K562 (cell line): ENCODE results near the gene METTL25B. TPM values are rescaled to one million over a fixed set of nuclear protein-coding genes. Genes with fewer than 3 reads are reported as not detected.

ENCODE experiments used
- CBFB ChIP-seq: sonication (generic); formaldehyde crosslinking; IDR thresholded peaks from 2 replicates; pipeline ENCODE4 v1.4.0; 2020; ENCODE audit warnings: mild to moderate bottlenecking, missing genetic modification reagents
- CCAR2 ChIP-seq: fragments of 200-400 bp; formaldehyde crosslinking; IDR thresholded peaks from 2 replicates; pipeline ENCODE4 v1.6.1; 2017; ENCODE audit warnings: mild to moderate bottlenecking, low read depth, low read length
- COPS2 ChIP-seq: fragments of 450-650 bp; conservative IDR thresholded peaks from 2 replicates; pipeline ENCODE4 v1.6.1; 2016; ENCODE audit warnings: mild to moderate bottlenecking, moderate library complexity
- EP300 ChIP-seq: IDR thresholded peaks from 2 replicates; pipeline ENCODE4 v1.6.1; 2012; ENCODE audit warnings: low read length, improper control_type of control experiment
- FOSL1 ChIP-seq: fragments of 200-800 bp; sonication (Bioruptor generic); conservative IDR thresholded peaks from 2 replicates; pipeline ENCODE4 v1.6.1; 2016; ENCODE audit warnings: missing genetic modification characterization, missing compliant biosample characterization
- GABPB2 ChIP-seq: fragments of 250-450 bp; sonication (Bioruptor Pico); conservative IDR thresholded peaks from 2 replicates; pipeline ENCODE4 v1.5.1; 2021; ENCODE audit warnings: mild to moderate bottlenecking
- HOMEZ ChIP-seq: fragments of 250-450 bp; sonication (Bioruptor Pico); IDR thresholded peaks from 2 replicates; pipeline ENCODE4 v1.4.0; 2020; ENCODE audit warnings: mild to moderate bottlenecking, moderate library complexity
- KLF6 ChIP-seq: fragments of 250-450 bp; sonication (Bioruptor Pico); IDR thresholded peaks from 2 replicates; pipeline ENCODE4 v1.4.0; 2020; ENCODE audit warnings: mild to moderate bottlenecking, moderate library complexity, borderline replicate concordance
- MCM5 ChIP-seq: fragments of 450-650 bp; IDR thresholded peaks from 2 replicates; pipeline ENCODE4 v1.6.1; 2016; ENCODE audit warnings: low read depth
- MLLT1 ChIP-seq, 2 experiments: fragments of 450-650 bp; IDR thresholded peaks; 2 replicates each; pipeline ENCODE4 v1.6.1; 2016
- NELFE ChIP-seq: IDR thresholded peaks from 2 replicates; pipeline ENCODE4 v1.6.1; 2011; ENCODE audit warnings: mild to moderate bottlenecking; ENCODE audit not compliant: insufficient read depth, insufficient read length
- NFIC ChIP-seq: fragments of 450-650 bp; IDR thresholded peaks from 2 replicates; pipeline ENCODE4 v1.6.1; 2017; ENCODE audit warnings: mild to moderate bottlenecking, inconsistent platforms
- RBFOX2 ChIP-seq: fragments of 200-400 bp; formaldehyde crosslinking; IDR thresholded peaks from 2 replicates; pipeline ENCODE4 v1.6.1; 2017; ENCODE audit warnings: low read depth, mild to moderate bottlenecking, low read length, moderate library complexity
- RBM39 ChIP-seq: fragments of 200-400 bp; formaldehyde crosslinking; optimal IDR thresholded peaks from 2 replicates; pipeline ENCODE3; 2018; ENCODE audit warnings: low read depth, low read length
- SOX6 ChIP-seq: fragments of 450-650 bp; IDR thresholded peaks from 2 replicates; pipeline ENCODE4 v1.6.1; 2014; ENCODE audit warnings: mild to moderate bottlenecking
- SRSF7 ChIP-seq: fragments of 200-400 bp; formaldehyde crosslinking; optimal IDR thresholded peaks from 2 replicates; pipeline ENCODE3; 2017; ENCODE audit warnings: mild to moderate bottlenecking, low read depth, low read length
- TCF7L2 ChIP-seq: fragments of 150-350 bp; IDR thresholded peaks from 2 replicates; pipeline ENCODE4 v1.6.1; 2016; ENCODE audit warnings: low read depth, mild to moderate bottlenecking, low read length, moderate library complexity
- TSHZ1 ChIP-seq: fragments of 250-450 bp; sonication (Bioruptor Pico); IDR thresholded peaks from 2 replicates; pipeline ENCODE4 v1.4.0; 2020; ENCODE audit warnings: mild to moderate bottlenecking, moderate library complexity
- ZBED1 ChIP-seq: IDR thresholded peaks from 2 replicates; pipeline ENCODE4 v1.6.1; 2014
- ZFP36 ChIP-seq: fragments of 150-350 bp; IDR thresholded peaks from 2 replicates; pipeline ENCODE4 v1.6.1; 2018; ENCODE audit warnings: low read length, low read depth; ENCODE audit not compliant: partially characterized antibody
- ZNF124 ChIP-seq: sonication (generic); formaldehyde crosslinking; IDR thresholded peaks from 2 replicates; pipeline ENCODE4 v1.8.1; 2022; ENCODE audit warnings: missing genetic modification reagents
- ZNF134 ChIP-seq: fragments of 250-450 bp; sonication (Bioruptor Pico); conservative IDR thresholded peaks from 2 replicates; pipeline ENCODE4 v1.4.0; 2020
- ZNF146 ChIP-seq: IDR thresholded peaks from one replicate; pipeline ENCODE4 v1.6.1; 2018; ENCODE audit warnings: missing compliant biosample characterization; ENCODE audit not compliant: unreplicated experiment
- ZSCAN32 ChIP-seq: fragments of 450-650 bp; formaldehyde crosslinking; IDR thresholded peaks from 2 replicates; pipeline ENCODE4 v1.4.0; 2020; ENCODE audit warnings: mild to moderate bottlenecking, moderate library complexity
- polyA plus RNA-seq, 8 experiments: library from polyadenylated mRNA; depleted of rRNA in 4 of 8; stranded (reverse) in 5 of 8; unstranded in 3 of 8; fragments of >200 nt; fragmentation: Nextera tagmentation in 2 of 8; fragmentation: Illumina TruSeq in 1 of 8; extraction: Ambion mirVana in 2 of 8; extraction: Trizol in 1 of 8; gene quantifications; 2 replicates each; pipeline versions ENCODE4 v1.2.1 to v1.2.3, GENCODE V29; 2011 to 2014; ENCODE audit warnings: inconsistent platforms in 1 of 8, missing spikeins in 1 of 8
- total RNA-seq, 7 experiments: library from RNA; depleted of rRNA in 6 of 7; stranded (reverse); fragments of >200 nt in 6 of 7; fragmentation: Illumina TruSeq in 2 of 7; extraction: Trizol in 2 of 7; gene quantifications; 2 replicates each; pipeline versions ENCODE4 v1.2.1 to v1.2.3, GENCODE V29; 2011 to 2021; ENCODE audit warnings: low replicate concordance in 1 of 7

The METTL25B gene
- total and polyA plus RNA-seq, 9 of the 15 experiments (the other 6 are each of a cell fraction or from before 2014, with no cell fraction given) = 7.7 to 48.3 (median 33.1) TPM

- TF ChIP-seq HOMEZ (CRISPR knock-in tag) (no peak), NELFE (no peak), CCAR2 (no peak), NFIC (no peak), FOSL1 (tag) (no peak), SOX6 (no peak), TSHZ1 (CRISPR knock-in tag) (no peak), EP300 (no peak; the same call in 1 of the 2 replicates), ZSCAN32 (CRISPR knock-in tag) (no peak), ZFP36 (no peak), RBM39 (no peak), MCM5 (no peak), TCF7L2 (no peak), ZNF146 (CRISPR knock-in tag) (no peak), GABPB2 (CRISPR knock-in tag) (no peak), MLLT1 (IDR thresholded peaks at IDR 0.05) (peak; percentile 74 to 79; a peak in 3 of 4 replicates), RBFOX2 (peak; percentile 70), CBFB (CRISPR knock-in tag) (no peak), ZNF124 (CRISPR knock-in tag) (no peak), KLF6 (CRISPR knock-in tag) (no peak), ZBED1 (no peak), COPS2 (no peak), SRSF7 (no peak), ZNF134 (CRISPR knock-in tag) (no peak)
These were observed 35.1 kb upstream of the METTL25B start (continued) for GRCh38 chr1:156692925-156693847.
